ENCODE measurements around the gene MCMBP.

The MCMBP gene

GRCh38 chr10:119783665-119784027, 89.0 kb downstream of the MCMBP start:
- H3K4me3 ChIP-seq (ENCODE audit: low read depth, low read length) = no peak overlapping the region
- no peaks in the 10 kb centered on the region for H3K36me3 ChIP-seq (ENCODE audit: control insufficient read depth in 2 of 2, insufficient read depth in 1 of 2, low read length in 2 of 2)
- CTCF ChIA-PET = interaction anchor here (3.0 kb wide), 1 partner anchor 33 kb away, joined by 13 read pairs; no protein-coding TSS in a partner anchor
- POLR2A ChIA-PET = no interaction called here
- no peaks in the 10 kb centered on the region for H3K9me3 ChIP-seq (ENCODE audit: control insufficient read depth, insufficient read depth, low read depth, low read length)
- H3K4me1 ChIP-seq (ENCODE audit: control insufficient read depth, insufficient read depth, low read length) = peaks cover 19% of the 10 kb centered on the region
- H3K27ac ChIP-seq (ENCODE audit: extremely low read depth, low read depth, low read length) = no peak overlapping the region
- TF ChIP-seq ZNF174 (tag by site-specific recombination; IDR thresholded peaks at IDR 0.05) = no peak
- TF ChIP-seq PRDM1 (tag by site-specific recombination; IDR thresholded peaks at IDR 0.05) = peak; percentile 64

- ChIA-PET CTCF (no interaction called here), POLR2A (no interaction called here)
- Histone ChIP-seq H3K4me1 (ENCODE audit: control insufficient read depth, insufficient read depth, low read length) (peaks cover 19% of the 10 kb centered on the region), H3K36me3 (ENCODE audit: control insufficient read depth in 2 of 2, insufficient read depth in 1 of 2, low read length in 2 of 2) (no peaks in the 10 kb centered on the region), H3K27ac (ENCODE audit: extremely low read depth, low read depth, low read length) (no peak overlapping the region), H3K9me3 (ENCODE audit: control insufficient read depth, insufficient read depth, low read depth, low read length) (no peaks in the 10 kb centered on the region), H3K4me3 (ENCODE audit: low read depth, low read length) (no peak overlapping the region)
- TF ChIP-seq INSM2 (tag by site-specific recombination; IDR thresholded peaks at IDR 0.05) (no peak), MZF1 (tag by site-specific recombination; IDR thresholded peaks at IDR 0.05; ENCODE audit: borderline replicate concordance) (no peak), ZNF585B (tag by site-specific recombination; IDR thresholded peaks at IDR 0.05) (no peak), ZNF629 (tag by site-specific recombination; IDR thresholded peaks at IDR 0.05) (no peak), KLF9 (tag by site-specific recombination; IDR thresholded peaks at IDR 0.05; ENCODE audit: low read depth) (no peak), SP7 (tag by site-specific recombination; IDR thresholded peaks at IDR 0.05) (no peak), ZNF350 (tag by site-specific recombination; IDR thresholded peaks at IDR 0.05) (no peak), ZNF600 (tag by site-specific recombination; IDR thresholded peaks at IDR 0.05) (no peak), ZNF692 (tag by site-specific recombination; IDR thresholded peaks at IDR 0.05) (no peak), ZNF596 (tag by site-specific recombination; IDR thresholded peaks at IDR 0.05) (no peak), ZNF626 (tag by site-specific recombination; IDR thresholded peaks at IDR 0.05) (no peak)
Observed at GRCh38 chr10:119782981-119783664, 89.5 kb downstream of the MCMBP start.

GRCh38 chr10:119781498-119781897, 91.1 kb downstream of the MCMBP start:
- Histone ChIP-seq H3K4me1 (ENCODE audit: control insufficient read depth, insufficient read depth, low read length) (peaks cover 17% of the 10 kb centered on the region), H3K36me3 (ENCODE audit: control insufficient read depth in 2 of 2, insufficient read depth in 1 of 2, low read length in 2 of 2) (no peaks in the 10 kb centered on the region), H3K9me3 (ENCODE audit: control insufficient read depth, insufficient read depth, low read depth, low read length) (no peaks in the 10 kb centered on the region), H3K4me3 (ENCODE audit: low read depth, low read length) (no peak overlapping the region), H3K27ac (ENCODE audit: extremely low read depth, low read depth, low read length) (no peak overlapping the region)
- POLR2A ChIA-PET = no interaction called here
- CTCF ChIA-PET = interaction anchor here (0.6 to 1.3 kb wide), 4 partner anchors 9 to 179 kb away, joined by 3 to 6 read pairs (median 4); no protein-coding TSS in a partner anchor
- TF ChIP-seq KLF16 (tag by site-specific recombination; IDR thresholded peaks at IDR 0.05) (no peak), ZBTB49 (tag by site-specific recombination; IDR thresholded peaks at IDR 0.05; ENCODE audit: low read depth) (no peak), MYNN (tag by site-specific recombination; IDR thresholded peaks at IDR 0.05; ENCODE audit: borderline replicate concordance) (no peak), KLF9 (tag by site-specific recombination; IDR thresholded peaks at IDR 0.05; ENCODE audit: low read depth) (no peak)

All from HEK293 (cell line).